NCI-H2196 (cell line): ENCODE data around the gene NMNAT1.
A peak's percentile ranks its signal among the peaks of the same experiment; 100 is the strongest.
"Not testable (repeated sequence)": the region's sequence is repeated elsewhere in the genome, so short reads cannot be mapped to it uniquely, and the experiment has no call there.

ENCODE experiments used
- DNase-seq: peaks from one replicate; lab custom pipeline; 2025; ENCODE audit not compliant: unreplicated experiment; lab: John Stamatoyannopoulos, UW

The NMNAT1 gene

GRCh38 chr1:9917901-9918300, 25.4 kb upstream of the NMNAT1 start:
- DNase-seq: no peak

- no peak for DNase-seq
Measured at GRCh38 chr1:9920606-9921005, 22.7 kb upstream of the NMNAT1 start.

- DNase-seq: no peak
Measured at GRCh38 chr1:9922342-9922741, 20.9 kb upstream of the NMNAT1 start.

- DNase-seq: no peak
Measured at GRCh38 chr1:9927259-9927658, 16.0 kb upstream of the NMNAT1 start.

- no peak for DNase-seq
Measured at GRCh38 chr1:9929431-9930385, 13.6 kb upstream of the NMNAT1 start.

GRCh38 chr1:9942399-9942938, 806 bp upstream of the NMNAT1 start:
- DNase-seq: peak; percentile 61

GRCh38 chr1:9946315-9946714, 3.0 kb downstream of the NMNAT1 start:
- DNase-seq: no peak

- DNase-seq: no peak
Measured at GRCh38 chr1:9957726-9958125, 14.5 kb downstream of the NMNAT1 start.

GRCh38 chr1:9960011-9960410, 16.7 kb downstream of the NMNAT1 start:
- no peak for DNase-seq

GRCh38 chr1:9960706-9961562, 17.7 kb downstream of the NMNAT1 start:
- no peak for DNase-seq

- no peak for DNase-seq
Measured at GRCh38 chr1:9984253-9984652, 41.0 kb downstream of the NMNAT1 start.

- DNase-seq: no peak
Measured at GRCh38 chr1:9985001-9985400, 41.7 kb downstream of the NMNAT1 start.

GRCh38 chr1:9989773-9990172, 46.5 kb downstream of the NMNAT1 start:
- no peak for DNase-seq

- no peak for DNase-seq
Measured at GRCh38 chr1:9990944-9991343, 47.7 kb downstream of the NMNAT1 start.

- DNase-seq: no peak
Measured at GRCh38 chr1:9992910-9993309, 49.6 kb downstream of the NMNAT1 start.

- DNase-seq: no peak
Measured at GRCh38 chr1:9993561-9994075, 50.3 kb downstream of the NMNAT1 start.

GRCh38 chr1:9996624-9997582, 53.6 kb downstream of the NMNAT1 start, which contains the start of gene RBP7:
RBP7 (plus strand) TSS chr1:9997228; CDS start chr1:9997259, 31 bp downstream.
- DNase-seq: no peak

- DNase-seq: no peak
Measured at GRCh38 chr1:10001016-10001665, 57.9 kb downstream of the NMNAT1 start.

- DNase-seq: not testable (repeated sequence)
Measured at GRCh38 chr1:10005248-10005647, 62.0 kb downstream of the NMNAT1 start.

GRCh38 chr1:10007169-10007568, 63.9 kb downstream of the NMNAT1 start:
- DNase-seq: peak; percentile 24
